Upper lobe of left lung (tissue), 6 donors: ENCODE results near the gene FREM1. TPM values are rescaled to one million over a fixed set of nuclear protein-coding genes. Genes with fewer than 3 reads are reported as not detected.
A peak's percentile ranks its signal among the peaks of the same experiment; 100 is the strongest.

Source experiments
- ATAC-seq, 2 donors: fragments of 200-7000 bp; cut with Tn5 transposase; one replicate each; pipeline ENCODE4 v1.9.1; 2022; ENCODE audit warnings: mild to moderate bottlenecking in 2 of 2, moderate library complexity in 2 of 2; ENCODE audit not compliant: low FRiP score in 2 of 2
- DNase-seq, 2 donors: peaks; one replicate each; pipeline ENCODE4 v3.0.0-alpha.2; 2019 to 2020
- H3K27ac ChIP-seq, 4 donors: fragments of 200-600 bp; sonication (generic); one replicate each; pipeline ENCODE4 v1.5.1; 2016 to 2019
- H3K27me3 ChIP-seq, 4 donors: fragments of 200-600 bp; sonication (generic); one replicate each; pipeline ENCODE4 v1.5.1; 2017 to 2019
- H3K36me3 ChIP-seq, 4 donors: fragments of 200-600 bp; sonication (generic); one replicate each; pipeline ENCODE4 v1.5.1; 2016 to 2019
- H3K4me1 ChIP-seq, 4 donors: fragments of 200-600 bp; sonication (generic); one replicate each; pipeline ENCODE4 v1.5.1; 2018 to 2019
- H3K4me3 ChIP-seq, 4 donors: fragments of 200-600 bp; sonication (generic); one replicate each; pipeline ENCODE4 v1.5.1; 2017 to 2019; ENCODE audit warnings: mild to moderate bottlenecking in 2 of 4, moderate library complexity in 1 of 4
- H3K9me3 ChIP-seq, 4 donors: fragments of 200-600 bp; sonication (generic); one replicate each; pipeline ENCODE4 v1.5.1; 2018 to 2019
- CTCF ChIP-seq, 6 experiments: fragments of 450-650 bp in 4 of 6; fragments of 200-600 bp in 2 of 6; sonication (generic) in 2 of 6; IDR thresholded peaks; one replicate each; pipeline ENCODE4 v1.5.1; 2016 to 2019; ENCODE audit warnings: antibody characterized with exemption in 6 of 6
- EP300 ChIP-seq, 4 donors: sonication (generic); formaldehyde crosslinking; IDR thresholded peaks; one replicate each; pipeline ENCODE4 v1.5.1; 2017; ENCODE audit warnings: antibody characterized with exemption in 4 of 4, control low read depth in 2 of 4
- POLR2A ChIP-seq, 4 donors: fragments of 450-650 bp; IDR thresholded peaks; one replicate each; pipeline ENCODE4 v1.5.1; 2016 to 2017; ENCODE audit warnings: antibody characterized with exemption in 4 of 4, mild to moderate bottlenecking in 2 of 4
- POLR2AphosphoS5 ChIP-seq, 2 donors: sonication (generic); formaldehyde crosslinking; IDR thresholded peaks; one replicate each; pipeline ENCODE4 v1.5.1; 2017; ENCODE audit warnings: antibody characterized with exemption in 2 of 2
- WGBS, 2 donors: methylation state at CpG; one replicate each; pipeline ENCODE4 v1.1.5; 2017 to 2018; 5-methylcytosine and 5-hydroxymethylcytosine counted together
- total RNA-seq, 6 donors: library from RNA; depleted of rRNA in 4 of 6; stranded (reverse); fragments of >200 nt in 4 of 6; gene quantifications; one replicate each; pipeline versions ENCODE4 v1.1.0 to v1.2.1, GENCODE V29; 2016 to 2021
- donor health status: DM: no; HTN: no; CAD: no; lungs with moderate emphysema.
- donor health status: DM: no; HTN: yes; CAD: no; lungs with severe emphysema.

FREM1 gene
- total RNA-seq, 6 donors from 2014 or later = 1.1 to 6.3 (median 2.8) TPM

- DNase-seq (no peak), ATAC-seq (peak in 1 of 2 donors; percentile 77)
- 29 to 39% methylated on average over 8 of the region's 8 CpGs for WGBS, 2 donors
- no peak overlapping the region for H3K27ac ChIP-seq
- H3K4me3 ChIP-seq = no peak overlapping the region
- peaks cover 0 to 4% (median 0%) of the 10 kb centered on the region in 4 donors for H3K4me1 ChIP-seq
- TF ChIP-seq POLR2AphosphoS5 (IDR thresholded peaks at IDR 0.05) = no peak
- peak in 5 of 6 experiments; percentile 47 to 78 (median 67) for TF ChIP-seq CTCF (IDR thresholded peaks at IDR 0.05)
- TF ChIP-seq POLR2A (IDR thresholded peaks at IDR 0.05) = no peak
- H3K36me3 ChIP-seq = no peaks in the 10 kb centered on the region
- no peaks in the 10 kb centered on the region for H3K27me3 ChIP-seq
- H3K9me3 ChIP-seq = no peaks in the 10 kb centered on the region
These were observed 141.6 kb downstream of the FREM1 start for GRCh38 chr9:14768405-14769229.

GRCh38 chr9:14766299-14766698 is 143.9 kb downstream of the FREM1 start:
- TF ChIP-seq POLR2A (IDR thresholded peaks at IDR 0.05) = no peak
- no peak for TF ChIP-seq POLR2AphosphoS5 (IDR thresholded peaks at IDR 0.05)
- no peak for TF ChIP-seq EP300 (IDR thresholded peaks at IDR 0.05)
- no peak for TF ChIP-seq CTCF (IDR thresholded peaks at IDR 0.05)
- ATAC-seq = no peak
- peaks cover 0 to 4% (median 0%) of the 10 kb centered on the region in 4 donors for H3K4me1 ChIP-seq
- no peaks in the 10 kb centered on the region for H3K36me3 ChIP-seq
- no peaks in the 10 kb centered on the region for H3K9me3 ChIP-seq
- H3K27ac ChIP-seq = no peak overlapping the region
- 80 to 94% methylated on average over 6 of the region's 6 CpGs for WGBS, 2 donors
- DNase-seq = no peak
- H3K27me3 ChIP-seq = no peaks in the 10 kb centered on the region
- H3K4me3 ChIP-seq = no peak overlapping the region

- Histone ChIP-seq H3K36me3 (no peaks in the 10 kb centered on the region), H3K4me3 (no peak overlapping the region), H3K9me3 (no peaks in the 10 kb centered on the region), H3K27ac (no peak overlapping the region), H3K4me1 (no peaks in the 10 kb centered on the region), H3K27me3 (no peaks in the 10 kb centered on the region)
- ATAC-seq (no peak), DNase-seq (no peak)
- TF ChIP-seq EP300 (IDR thresholded peaks at IDR 0.05) (no peak), POLR2A (IDR thresholded peaks at IDR 0.05) (no peak), CTCF (IDR thresholded peaks at IDR 0.05) (no peak), POLR2AphosphoS5 (IDR thresholded peaks at IDR 0.05) (no peak)
- 89 to 92% methylated on average over 2 of the region's 2 CpGs for WGBS, 2 donors
These were observed 148.6 kb downstream of the FREM1 start for GRCh38 chr9:14761584-14761983.

GRCh38 chr9:14760060-14760459 is 150.2 kb downstream of the FREM1 start:
- WGBS, 2 donors = 0% methylated on average over 1 of the region's 1 CpG
- H3K4me1 ChIP-seq = no peaks in the 10 kb centered on the region
- H3K9me3 ChIP-seq = no peaks in the 10 kb centered on the region
- TF ChIP-seq POLR2AphosphoS5 (IDR thresholded peaks at IDR 0.05) (no peak), CTCF (IDR thresholded peaks at IDR 0.05) (no peak), POLR2A (IDR thresholded peaks at IDR 0.05) (no peak), EP300 (IDR thresholded peaks at IDR 0.05) (no peak)
- ATAC-seq (no peak), DNase-seq (no peak)
- H3K4me3 ChIP-seq = no peak overlapping the region
- no peak overlapping the region for H3K27ac ChIP-seq
- no peaks in the 10 kb centered on the region for H3K27me3 ChIP-seq
- H3K36me3 ChIP-seq = no peaks in the 10 kb centered on the region

- 69 to 83% methylated on average over 1 of the region's 1 CpG for WGBS, 2 donors
These were observed 153.9 kb downstream of the FREM1 start for GRCh38 chr9:14756291-14756690.

More at GRCh38 chr9:14756291-14756690, 153.9 kb downstream of the FREM1 start:
- H3K36me3 ChIP-seq = no peaks in the 10 kb centered on the region
- TF ChIP-seq CTCF (IDR thresholded peaks at IDR 0.05) (no peak), EP300 (IDR thresholded peaks at IDR 0.05) (no peak), POLR2A (IDR thresholded peaks at IDR 0.05) (no peak), POLR2AphosphoS5 (IDR thresholded peaks at IDR 0.05) (no peak)
- H3K4me3 ChIP-seq = no peak overlapping the region
- no peaks in the 10 kb centered on the region for H3K9me3 ChIP-seq
- no peak overlapping the region for H3K27ac ChIP-seq
- DNase-seq = no peak
- no peak for ATAC-seq
- no peaks in the 10 kb centered on the region for H3K27me3 ChIP-seq
- H3K4me1 ChIP-seq = no peaks in the 10 kb centered on the region
